ENCODE measurements around the gene DHX35.

DHX35 gene

GRCh38 chr20:39032997-39033396 is 70.9 kb downstream of the DHX35 start:
- Histone ChIP-seq H3K27ac (peak overlapping the region in 4 of 11 experiments; percentile 39 to 61 (median 48); a peak in 6 of 22 replicates), H4K20me1 (peaks cover 0 to under 1% (median 0%) of the 10 kb centered on the region in 11 experiments; a peak in 1 of 22 replicates), H3K4me3 (no peak overlapping the region), H3K4me2 (peak overlapping the region in 7 of 11 experiments; percentile 4 to 58 (median 41); a peak in 11 of 22 replicates), H3K9me3 (replicated peaks in 1 of 11) (no peaks in the 10 kb centered on the region), H3K9ac (peak overlapping the region in 3 of 11 experiments; percentile 13 to 28 (median 15); a peak in 1 of 22 replicates), H3K4me1 (peaks cover 0 to 31% (median 12%) of the 10 kb centered on the region in 10 experiments; a peak in 12 of 20 replicates), H3K36me3 (peaks cover 60 to 100% (median 86%) of the 10 kb centered on the region in 11 experiments), H3K27me3 (no peaks in the 10 kb centered on the region)
- TF ChIP-seq Cebpa-rat (IDR thresholded peaks at IDR 0.05) = peak in 2 of 11 experiments; percentile 33 to 74; a peak in 2 of 22 replicates

GRCh38 chr20:39036011-39036410 is 73.9 kb downstream of the DHX35 start:
- no peak overlapping the region for H3K4me2 ChIP-seq

GRCh38 chr20:39036851-39037250 is 74.7 kb downstream of the DHX35 start:
- peaks cover 0 to 19% (median 11%) of the 10 kb centered on the region in 10 experiments; a peak in 12 of 20 replicates for H3K4me1 ChIP-seq
- no peaks in the 10 kb centered on the region for H3K9me3 ChIP-seq (replicated peaks in 1 of 11)
- H3K9ac ChIP-seq = no peak overlapping the region
- H3K27ac ChIP-seq = no peak overlapping the region
- H3K27me3 ChIP-seq = no peaks in the 10 kb centered on the region
- H4K20me1 ChIP-seq = peaks cover 0 to 21% (median 0%) of the 10 kb centered on the region in 11 experiments; a peak in 4 of 22 replicates
- no peak overlapping the region for H3K4me3 ChIP-seq
- peaks cover 73 to 100% (median 93%) of the 10 kb centered on the region in 11 experiments for H3K36me3 ChIP-seq
- no peak for TF ChIP-seq Cebpa-rat (IDR thresholded peaks at IDR 0.05)
- no peak overlapping the region for H3K4me2 ChIP-seq

More at GRCh38 chr20:39036011-39036410, 73.9 kb downstream of the DHX35 start:
- Histone ChIP-seq H3K9ac (no peak overlapping the region), H3K4me1 (peaks cover 0 to 27% (median 12%) of the 10 kb centered on the region in 10 experiments; a peak in 12 of 20 replicates), H3K27me3 (no peaks in the 10 kb centered on the region), H3K27ac (no peak overlapping the region), H4K20me1 (peaks cover 0 to 21% (median 0%) of the 10 kb centered on the region in 11 experiments; a peak in 4 of 22 replicates), H3K36me3 (peaks cover 74 to 100% (median 93%) of the 10 kb centered on the region in 11 experiments), H3K9me3 (replicated peaks in 1 of 11) (no peaks in the 10 kb centered on the region), H3K4me3 (no peak overlapping the region)
- TF ChIP-seq Cebpa-rat (IDR thresholded peaks at IDR 0.05) = no peak

- H3K36me3 ChIP-seq = peaks cover 83 to 100% (median 93%) of the 10 kb centered on the region in 11 experiments
Measured at GRCh38 chr20:39038047-39038446, 75.9 kb downstream of the DHX35 start.

GRCh38 chr20:39038495-39038894 is 76.4 kb downstream of the DHX35 start:
- H3K9me3 ChIP-seq (replicated peaks in 1 of 11) = no peaks in the 10 kb centered on the region
- no peaks in the 10 kb centered on the region for H3K27me3 ChIP-seq
- peaks cover 0 to 5% (median 0%) of the 10 kb centered on the region in 10 experiments; a peak in 6 of 20 replicates for H3K4me1 ChIP-seq
- H3K4me3 ChIP-seq = no peak overlapping the region
- no peak overlapping the region for H3K9ac ChIP-seq
- H4K20me1 ChIP-seq = peaks cover 0 to 21% (median 0%) of the 10 kb centered on the region in 11 experiments; a peak in 4 of 22 replicates
- H3K36me3 ChIP-seq = peaks cover 83 to 100% (median 92%) of the 10 kb centered on the region in 11 experiments
- no peak overlapping the region for H3K27ac ChIP-seq
- TF ChIP-seq Cebpa-rat (IDR thresholded peaks at IDR 0.05) = no peak
- no peak overlapping the region for H3K4me2 ChIP-seq

More at GRCh38 chr20:39038047-39038446, 75.9 kb downstream of the DHX35 start:
- no peak overlapping the region for H3K4me3 ChIP-seq
- no peak overlapping the region for H3K27ac ChIP-seq
- no peak for TF ChIP-seq Cebpa-rat (IDR thresholded peaks at IDR 0.05)
- H4K20me1 ChIP-seq = peaks cover 0 to 21% (median 0%) of the 10 kb centered on the region in 11 experiments; a peak in 4 of 22 replicates
- H3K9ac ChIP-seq = no peak overlapping the region
- no peaks in the 10 kb centered on the region for H3K9me3 ChIP-seq (replicated peaks in 1 of 11)
- no peak overlapping the region for H3K4me2 ChIP-seq
- H3K4me1 ChIP-seq = peaks cover 0 to 10% (median 4%) of the 10 kb centered on the region in 10 experiments; a peak in 11 of 20 replicates
- H3K27me3 ChIP-seq = no peaks in the 10 kb centered on the region

GRCh38 chr20:39039261-39039660 is 77.1 kb downstream of the DHX35 start:
- Histone ChIP-seq H4K20me1 (peaks cover 0 to 21% (median 0%) of the 10 kb centered on the region in 11 experiments; a peak in 4 of 22 replicates), H3K4me2 (no peak overlapping the region), H3K4me3 (no peak overlapping the region), H3K36me3 (peaks cover 77 to 96% (median 86%) of the 10 kb centered on the region in 11 experiments), H3K9ac (no peak overlapping the region), H3K27me3 (no peaks in the 10 kb centered on the region), H3K27ac (no peak overlapping the region), H3K9me3 (replicated peaks in 1 of 11) (no peaks in the 10 kb centered on the region), H3K4me1 (no peaks in the 10 kb centered on the region)
- TF ChIP-seq Cebpa-rat (IDR thresholded peaks at IDR 0.05) = no peak

GRCh38 chr20:39040116-39040515 is 78.0 kb downstream of the DHX35 start:
- Histone ChIP-seq H3K27ac (no peak overlapping the region), H3K4me1 (no peaks in the 10 kb centered on the region), H3K9me3 (replicated peaks in 1 of 11) (no peaks in the 10 kb centered on the region), H3K9ac (no peak overlapping the region), H3K4me2 (no peak overlapping the region), H3K27me3 (no peaks in the 10 kb centered on the region), H3K36me3 (peaks cover 68 to 91% (median 80%) of the 10 kb centered on the region in 11 experiments), H4K20me1 (peaks cover 0 to 21% (median 0%) of the 10 kb centered on the region in 11 experiments; a peak in 4 of 22 replicates), H3K4me3 (no peak overlapping the region)
- no peak for TF ChIP-seq Cebpa-rat (IDR thresholded peaks at IDR 0.05)

GRCh38 chr20:39041067-39041466 is 78.9 kb downstream of the DHX35 start:
- H3K36me3 ChIP-seq = peaks cover 59 to 82% (median 71%) of the 10 kb centered on the region in 11 experiments
- TF ChIP-seq Cebpa-rat (IDR thresholded peaks at IDR 0.05) = no peak
- H3K27ac ChIP-seq = no peak overlapping the region
- H3K4me3 ChIP-seq = no peak overlapping the region
- no peaks in the 10 kb centered on the region for H3K4me1 ChIP-seq
- H3K9ac ChIP-seq = no peak overlapping the region
- no peaks in the 10 kb centered on the region for H3K9me3 ChIP-seq (replicated peaks in 1 of 11)
- H3K27me3 ChIP-seq = no peaks in the 10 kb centered on the region
- peaks cover 0 to 21% (median 0%) of the 10 kb centered on the region in 11 experiments; a peak in 4 of 22 replicates for H4K20me1 ChIP-seq
- no peak overlapping the region for H3K4me2 ChIP-seq

GRCh38 chr20:39042279-39043150 is 80.4 kb downstream of the DHX35 start:
- no peak for TF ChIP-seq Cebpa-rat (IDR thresholded peaks at IDR 0.05)
- H3K27ac ChIP-seq = no peak overlapping the region

More at GRCh38 chr20:39042279-39043150, 80.4 kb downstream of the DHX35 start:
- Histone ChIP-seq H4K20me1 (peaks cover 0 to 21% (median 0%) of the 10 kb centered on the region in 11 experiments; a peak in 4 of 22 replicates), H3K9me3 (replicated peaks in 1 of 11) (no peaks in the 10 kb centered on the region), H3K9ac (no peak overlapping the region), H3K4me1 (no peaks in the 10 kb centered on the region), H3K4me2 (no peak overlapping the region), H3K4me3 (no peak overlapping the region), H3K27me3 (no peaks in the 10 kb centered on the region), H3K36me3 (peaks cover 45 to 67% (median 56%) of the 10 kb centered on the region in 11 experiments)
